Caco-2 (cell line): ENCODE data around the gene RALGAPA2. TPM values are rescaled to one million over a fixed set of nuclear protein-coding genes. Genes with fewer than 3 reads are reported as not detected.
A peak's percentile ranks its signal among the peaks of the same experiment; 100 is the strongest.

Experiments
- BruUV-seq: library from RNA; stranded (reverse); fragments of 400-500 nt; replicated peaks from 2 replicates; lab custom pipeline; 2021; lab: Mats Ljungman, UMichigan
- CTCF ChIA-PET: fragments of 300-600 bp; sonication (Branson Sonifier 250); formaldehyde crosslinking; loops from one replicate; lab custom pipeline; 2022; ENCODE audit warnings: antibody characterized with exemption; lab: Charles Lee
- POLR2A ChIA-PET: fragments of 300-600 bp; sonication (Branson Sonifier 250); formaldehyde crosslinking; loops from one replicate; lab custom pipeline; 2022; ENCODE audit warnings: antibody characterized with exemption; lab: Charles Lee
- DNase-seq, 2 experiments: peaks; one replicate each; pipeline versions ENCODE4 v3.0.0 to v3.0.0-alpha.2; 2020 to 2022
- H3K27me3 ChIP-seq: replicated peaks from 2 replicates; pipeline ENCODE4 v1.6.0; 2011; ENCODE audit warnings: low read length; ENCODE audit not compliant: control insufficient read depth, insufficient read depth
- H3K36me3 ChIP-seq: 2 replicates; pipeline ENCODE4 v1.5.1; 2011; ENCODE audit warnings: low read length; ENCODE audit not compliant: control insufficient read depth, insufficient read depth
- H3K4me1 ChIP-seq: fragments of 250-450 bp; sonication (Bioruptor Pico); 2 replicates; pipeline ENCODE4 v1.5.1; 2020; ENCODE audit warnings: mild to moderate bottlenecking
- H3K4me3 ChIP-seq: 2 replicates; pipeline ENCODE4 v1.5.1; 2011; ENCODE audit warnings: low read depth, mild to moderate bottlenecking, control low read depth, low read length
- H3K9me3 ChIP-seq: fragments of 250-450 bp; sonication (Bioruptor Pico); 2 replicates; pipeline ENCODE4 v1.5.1; 2020; ENCODE audit warnings: mild to moderate bottlenecking, moderate library complexity
- H3K27ac Mint-ChIP-seq: one replicate; pipeline ENCODE4 v1.8.0; 2022; ENCODE audit warnings: mixed read lengths; ENCODE audit not compliant: unreplicated experiment
- H3K27me3 Mint-ChIP-seq: one replicate; pipeline ENCODE4 v1.8.0; 2022; ENCODE audit warnings: mixed read lengths; ENCODE audit not compliant: insufficient read depth, unreplicated experiment
- H3K36me3 Mint-ChIP-seq: one replicate; pipeline ENCODE4 v1.8.0; 2022; ENCODE audit warnings: mild to moderate bottlenecking, mixed read lengths; ENCODE audit not compliant: insufficient read depth, unreplicated experiment
- H3K4me1 Mint-ChIP-seq: one replicate; pipeline ENCODE4 v1.8.0; 2022; ENCODE audit warnings: low read depth, mixed read lengths; ENCODE audit not compliant: unreplicated experiment
- H3K4me3 Mint-ChIP-seq: one replicate; pipeline ENCODE4 v1.8.0; 2022; ENCODE audit warnings: mild to moderate bottlenecking, moderate library complexity, mixed read lengths; ENCODE audit not compliant: unreplicated experiment
- H3K9me3 Mint-ChIP-seq: one replicate; pipeline ENCODE4 v1.8.0; 2022; ENCODE audit warnings: mixed read lengths; ENCODE audit not compliant: unreplicated experiment
- CTCF ChIP-seq, 2 experiments: fragments of 200-600 bp in 1 of 2; IDR thresholded peaks; 1 replicate in 1 of 2; 2 replicates in 1 of 2; pipeline versions ENCODE4 v1.5.1 to v1.8.0; 2011 to 2022; ENCODE audit warnings: antibody characterized with exemption in 1 of 2, control low read depth in 1 of 2, inconsistent platforms in 1 of 2, low read depth in 1 of 2, low read length in 1 of 2, mild to moderate bottlenecking in 1 of 2, moderate library complexity in 1 of 2; ENCODE audit not compliant: insufficient read depth in 1 of 2, severe bottlenecking in 1 of 2, unreplicated experiment in 1 of 2
- intact Hi-C: fragments of 100-400 bp; cut with micrococcal nuclease; formaldehyde crosslinking; loops from one replicate; pipeline ENCODE4 v1.10.0; 2022; ENCODE audit not compliant: unreplicated experiment
- total RNA-seq: library from RNA; stranded (reverse); gene quantifications from 2 replicates; pipeline ENCODE4 v1.2.3, GENCODE V29; 2022

The RALGAPA2 gene
- total RNA-seq, 1 experiment from 2014 or later: 17.3 TPM

DNA sequence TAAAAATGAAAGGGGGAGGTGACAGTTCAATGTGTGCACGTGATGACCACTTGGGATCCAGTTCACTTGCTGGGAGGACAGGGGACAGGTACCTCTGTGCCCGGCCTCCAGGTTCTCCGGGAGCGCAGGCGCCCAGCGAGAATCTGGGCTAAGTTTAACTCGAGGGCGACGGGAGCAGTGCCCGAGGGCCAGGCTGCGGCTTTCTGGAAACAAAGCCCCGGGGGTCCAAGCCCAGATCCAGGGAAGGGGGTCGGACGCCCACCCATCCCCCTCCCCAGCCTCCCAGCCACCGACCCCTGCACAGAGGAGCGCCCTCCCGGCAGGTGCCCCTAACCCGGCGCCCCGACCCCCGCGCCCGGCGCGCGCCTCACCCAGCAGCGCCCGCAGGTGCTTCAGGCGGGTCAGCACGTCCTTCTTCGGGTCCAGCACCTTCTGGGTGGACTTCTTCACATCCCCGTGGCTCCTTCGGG is 405 bp downstream of the RALGAPA2 start:
- Mint-ChIP-seq H3K4me3 (peak overlapping the region; percentile 86), H3K9me3 (no peaks in the 10 kb centered on the region), H3K36me3 (peaks cover 13% of the 10 kb centered on the region), H3K27ac (peak overlapping the region; percentile 24), H3K27me3 (no peaks in the 10 kb centered on the region), H3K4me1 (no peaks in the 10 kb centered on the region)
- H3K9me3 ChIP-seq: no peaks in the 10 kb centered on the region
- POLR2A ChIA-PET: interaction anchor here (0.6 kb wide), 2 partner anchors 24 to 25 kb away, joined by 3 to 12 read pairs; no protein-coding TSS in a partner anchor
- no TSS peak for BruUV-seq
- intact Hi-C loops: loop anchor here (2.0 kb wide), 1 partner anchor 47 kb away; no protein-coding TSS in a partner anchor
- H3K4me3 ChIP-seq: peak overlapping the region; percentile 75
- CTCF ChIA-PET: interaction anchor here (0.6 to 1.1 kb wide), 6 partner anchors 9 to 793 kb away, joined by 3 to 11 read pairs (median 3); no protein-coding TSS in a partner anchor
- peaks cover 15% of the 10 kb centered on the region; the same call in 1 of the 2 replicates for H3K4me1 ChIP-seq
- no peaks in the 10 kb centered on the region for H3K36me3 ChIP-seq
- TF ChIP-seq CTCF (IDR thresholded peaks at IDR 0.05; ENCODE audit: insufficient read depth in 1 of 2, low read depth in 1 of 2, low read length in 1 of 2, severe bottlenecking in 1 of 2, unreplicated experiment in 1 of 2): no peak
- no peaks in the 10 kb centered on the region for H3K27me3 ChIP-seq
- DNase-seq: peak; percentile 38 to 44

DNA sequence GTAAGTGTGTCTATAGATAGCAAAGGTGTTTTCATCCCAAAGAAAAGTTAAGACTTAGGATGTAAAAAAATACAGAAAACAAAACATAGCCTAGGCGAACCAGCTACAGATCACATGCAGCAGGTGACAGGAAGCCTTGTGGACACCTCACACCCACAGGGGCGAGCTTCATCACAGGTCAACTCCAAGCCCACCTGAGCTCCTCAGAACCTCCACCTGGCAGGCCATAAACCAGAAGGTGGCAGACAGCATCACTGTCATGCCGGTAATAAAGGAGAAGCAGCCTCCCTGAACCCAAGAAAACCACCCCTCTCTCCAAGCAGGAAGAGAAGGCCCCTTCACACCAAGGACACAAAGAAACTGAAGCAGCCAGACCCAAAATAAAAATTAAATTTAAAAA is 1.0 kb downstream of the RALGAPA2 start:
- Mint-ChIP-seq H3K27ac (peak overlapping the region; percentile 24), H3K4me1 (no peaks in the 10 kb centered on the region), H3K9me3 (no peaks in the 10 kb centered on the region), H3K4me3 (peak overlapping the region; percentile 86), H3K27me3 (no peaks in the 10 kb centered on the region), H3K36me3 (peaks cover 13% of the 10 kb centered on the region)
- DNase-seq: peak; percentile 27 to 40
- ChIA-PET POLR2A (no interaction called here), CTCF (interaction anchor here (0.9 kb wide), 1 partner anchor 147 kb away, joined by 3 read pairs; no protein-coding TSS in a partner anchor)
- H3K4me3 ChIP-seq: peak overlapping the region; percentile 75
- no peak for TF ChIP-seq CTCF (IDR thresholded peaks at IDR 0.05; ENCODE audit: insufficient read depth in 1 of 2, low read depth in 1 of 2, low read length in 1 of 2, severe bottlenecking in 1 of 2, unreplicated experiment in 1 of 2)
- no peaks in the 10 kb centered on the region for H3K9me3 ChIP-seq
- no peaks in the 10 kb centered on the region for H3K27me3 ChIP-seq
- peaks cover 15% of the 10 kb centered on the region; the same call in 1 of the 2 replicates for H3K4me1 ChIP-seq
- no TSS peak for BruUV-seq
- H3K36me3 ChIP-seq: no peaks in the 10 kb centered on the region
- intact Hi-C loops: no loop called here

DNA sequence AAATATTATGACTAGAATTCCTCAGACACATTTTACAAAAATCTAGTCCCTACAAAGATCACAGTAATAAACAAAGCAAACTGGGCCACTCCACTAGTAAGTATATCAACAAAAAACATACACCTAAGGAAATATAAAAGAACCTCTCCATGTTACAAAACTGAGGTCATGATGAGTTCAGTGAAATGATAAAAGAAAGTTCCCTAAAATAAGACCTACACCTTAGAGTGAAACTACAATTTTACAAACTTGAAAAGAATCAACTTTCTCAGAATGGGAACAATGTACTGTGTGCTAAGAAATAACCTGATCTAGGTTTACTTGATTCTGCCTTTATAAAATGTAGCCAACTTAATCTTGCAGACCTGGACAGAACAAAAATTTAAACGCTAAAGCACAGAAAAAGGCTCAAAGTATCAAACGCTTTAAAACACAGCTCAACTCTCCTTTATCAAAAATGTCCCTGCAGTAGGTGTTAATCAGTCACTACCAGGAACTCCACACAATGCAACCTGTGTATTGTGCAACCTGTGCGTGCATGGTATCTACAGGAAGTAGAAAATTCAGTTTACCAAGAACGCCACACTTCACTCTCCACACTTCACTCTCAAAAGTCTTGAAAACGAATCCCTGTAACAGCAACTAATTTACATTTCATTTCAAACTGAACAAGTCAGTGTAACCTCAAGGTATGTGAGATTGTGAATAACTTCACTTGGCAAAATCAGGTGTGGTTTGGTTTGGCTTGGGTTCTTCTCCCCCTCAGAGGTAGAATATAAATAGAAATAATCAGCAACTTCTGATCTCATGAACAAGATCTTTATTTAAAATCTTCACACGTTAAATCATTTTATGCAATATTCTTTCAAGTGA is 1.8 kb downstream of the RALGAPA2 start:
- intact Hi-C loops: no loop called here
- H3K4me1 Mint-ChIP-seq: no peaks in the 10 kb centered on the region
- Histone ChIP-seq H3K36me3 (no peaks in the 10 kb centered on the region), H3K9me3 (no peaks in the 10 kb centered on the region), H3K27me3 (no peaks in the 10 kb centered on the region), H3K4me1 (peaks cover 15% of the 10 kb centered on the region; the same call in 1 of the 2 replicates), H3K4me3 (peak overlapping the region; percentile 13)
- TSS peak; percentile 21 for BruUV-seq
- ChIA-PET CTCF (interaction anchor here (0.6 to 0.9 kb wide), 3 partner anchors 13 to 148 kb away, joined by 3 to 6 read pairs (median 3); no protein-coding TSS in a partner anchor), POLR2A (interaction anchor here (0.5 kb wide), 1 partner anchor 30 kb away, joined by 4 read pairs; no protein-coding TSS in a partner anchor)
- peak overlapping the region; percentile 86 for H3K4me3 Mint-ChIP-seq
- H3K27ac Mint-ChIP-seq: peak overlapping the region; percentile 24
- peaks cover 13% of the 10 kb centered on the region for H3K36me3 Mint-ChIP-seq
- no peaks in the 10 kb centered on the region for H3K27me3 Mint-ChIP-seq
- no peaks in the 10 kb centered on the region for H3K9me3 Mint-ChIP-seq
- DNase-seq: peak; percentile 61 to 68
- no peak for TF ChIP-seq CTCF (IDR thresholded peaks at IDR 0.05; ENCODE audit: insufficient read depth in 1 of 2, low read depth in 1 of 2, low read length in 1 of 2, severe bottlenecking in 1 of 2, unreplicated experiment in 1 of 2)
